A549 (cell line): ENCODE results near the gene NSD2.

ENCODE experiments used
- BHLHE40 ChIP-seq: IDR thresholded peaks from 2 replicates; pipeline ENCODE4 v1.6.1; 2012; ENCODE audit warnings: low read depth, low read length, inconsistent platforms
- CTCF ChIP-seq: fragments of >200 bp; sonication (Bioruptor Twin); formaldehyde crosslinking; IDR thresholded peaks from 3 replicates; pipeline ENCODE4 v1.5.1; 2016
- HEYL ChIP-seq: fragments of 250-450 bp; sonication (Bioruptor Pico); IDR thresholded peaks from 2 replicates; pipeline ENCODE4 v1.8.0; 2021; ENCODE audit warnings: mild to moderate bottlenecking, moderate library complexity
- MAFK ChIP-seq: fragments of 450-650 bp; IDR thresholded peaks from 2 replicates; pipeline ENCODE4 v1.6.1; 2014; ENCODE audit not compliant: partially characterized antibody
- RNF2 ChIP-seq: fragments of 200-600 bp; sonication (generic); IDR thresholded peaks from 2 replicates; pipeline ENCODE4 v1.6.1; 2016; ENCODE audit warnings: low read depth, mild to moderate bottlenecking, antibody characterized with exemption, moderate library complexity, borderline replicate concordance
- SREBF2 ChIP-seq: fragments of 450-650 bp; IDR thresholded peaks from 2 replicates; pipeline ENCODE4 v1.6.1; 2014; ENCODE audit warnings: mild to moderate bottlenecking, moderate library complexity
- USF2 ChIP-seq: fragments of 450-650 bp; IDR thresholded peaks from 2 replicates; pipeline ENCODE4 v1.6.1; 2014; ENCODE audit warnings: antibody characterized with exemption
- ZSCAN20 ChIP-seq: fragments of 250-450 bp; sonication (Bioruptor Pico); IDR thresholded peaks from 2 replicates; pipeline ENCODE4 v1.8.0; 2022; ENCODE audit warnings: mild to moderate bottlenecking, moderate library complexity
- TF ChIP-seq, protein P1 (sequence below): IDR thresholded peaks from 2 replicates; pipeline ENCODE4 v1.6.1; 2012

GRCh38 chr4:1880332-1880731, 9.1 kb downstream of the NSD2 start:
- TF ChIP-seq RNF2 = no peak
- no peak for TF ChIP-seq HEYL
- TF ChIP-seq MAFK = no peak
- TF ChIP-seq CTCF = no peak
- no peak for TF ChIP-seq SREBF2
- TF ChIP-seq BHLHE40 = no peak
- TF ChIP-seq USF2 = no peak
- TF ChIP-seq ZSCAN20 = no peak
- TF ChIP-seq, protein P1, sequence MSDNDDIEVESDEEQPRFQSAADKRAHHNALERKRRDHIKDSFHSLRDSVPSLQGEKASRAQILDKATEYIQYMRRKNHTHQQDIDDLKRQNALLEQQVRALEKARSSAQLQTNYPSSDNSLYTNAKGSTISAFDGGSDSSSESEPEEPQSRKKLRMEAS = no peak
